ENCODE measurements around the gene VIPR2. TPM values are rescaled to one million over a fixed set of nuclear protein-coding genes. Genes with fewer than 3 reads are reported as not detected.
A peak's percentile ranks its signal among the peaks of the same experiment; 100 is the strongest.
"Not testable (repeated sequence)": the region's sequence is repeated elsewhere in the genome, so short reads cannot be mapped to it uniquely, and the experiment has no call there.

Gene VIPR2
- total RNA-seq, 1 donor from 2014 or later = 15.2 TPM

DNA sequence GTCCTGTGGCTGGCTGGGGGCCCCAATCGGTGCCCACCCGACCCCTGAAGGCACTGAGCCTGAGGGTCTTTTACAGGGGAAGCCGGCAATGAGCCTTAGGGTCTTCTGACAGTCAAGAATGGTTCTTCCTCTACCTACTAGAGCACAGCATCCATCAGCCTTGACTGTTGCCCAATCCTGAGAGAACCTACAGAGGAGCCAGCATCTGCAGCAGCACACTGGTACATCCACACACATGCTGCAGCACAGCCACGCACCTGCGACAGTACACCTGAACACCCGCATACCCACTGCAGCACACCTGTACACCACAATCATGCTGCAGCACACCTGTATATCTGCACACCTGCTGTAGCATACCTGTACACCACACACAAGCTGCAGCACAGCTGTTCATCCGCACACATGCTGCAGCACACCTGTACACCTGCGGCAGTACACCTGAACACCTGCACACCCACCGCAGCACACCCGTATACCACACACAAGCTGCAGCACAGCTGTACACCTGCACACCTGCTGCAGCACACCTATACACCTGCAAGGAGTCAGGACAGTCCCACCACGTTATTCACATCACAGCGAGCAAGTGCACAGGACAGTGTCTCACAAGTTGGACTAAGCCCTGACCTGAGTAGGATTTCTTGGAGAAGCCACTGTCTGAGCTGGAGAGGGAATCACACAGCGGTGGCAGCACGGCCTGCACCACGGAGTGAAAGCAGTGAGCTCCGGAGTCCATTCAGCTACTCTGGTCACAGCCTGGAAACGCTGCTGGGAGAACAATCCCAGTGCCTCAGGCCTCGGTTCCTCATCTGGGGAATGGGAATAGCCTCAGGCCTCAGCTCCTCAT, 56.4 kb downstream of the VIPR2 start:
- ATAC-seq (ENCODE audit: poor library complexity) = no peak
- intact Hi-C loops (cut with DNase I) = no loop called here
- DNase-seq = peak; percentile 25

DNA sequence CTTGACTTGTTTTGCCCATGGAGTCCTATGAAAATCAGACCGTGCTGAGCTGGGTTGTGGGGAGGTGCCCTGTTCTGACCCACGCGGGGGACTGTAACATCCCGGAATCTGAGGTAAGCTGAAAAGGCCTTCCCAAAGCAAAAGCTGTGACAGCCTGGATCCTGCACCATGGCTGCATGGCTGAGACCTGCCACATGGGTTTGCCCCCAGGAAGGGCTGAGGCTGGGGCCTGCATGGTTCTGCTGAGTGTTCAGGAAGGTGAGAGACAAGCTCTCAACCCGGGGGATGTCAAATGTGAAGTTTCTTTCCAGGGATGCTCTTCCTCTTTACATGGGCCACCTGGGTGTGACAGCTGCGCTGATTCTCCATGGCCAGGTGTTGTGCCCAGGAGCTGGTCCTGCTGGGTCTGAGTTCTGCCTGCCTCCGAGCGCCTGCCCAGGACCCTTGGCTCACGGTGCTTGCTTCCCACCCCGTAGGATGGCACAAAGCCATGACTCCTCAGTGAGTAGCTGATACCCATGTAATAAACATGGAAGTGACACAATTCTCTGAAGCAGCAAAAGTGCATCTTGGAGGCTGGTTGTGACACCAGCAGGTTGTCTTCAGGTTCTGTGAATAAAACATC, 58.3 kb downstream of the VIPR2 start:
- DNase-seq (peak; percentile 18), ATAC-seq (ENCODE audit: poor library complexity) (no peak)
- intact Hi-C loops (cut with DNase I) = no loop called here

- intact Hi-C loops (cut with DNase I) = no loop called here
- ATAC-seq (ENCODE audit: poor library complexity) (peak; percentile 96), DNase-seq (peak; percentile 76)
Observed at GRCh38 chr7:159084069-159084801, 60.4 kb downstream of the VIPR2 start.

DNA sequence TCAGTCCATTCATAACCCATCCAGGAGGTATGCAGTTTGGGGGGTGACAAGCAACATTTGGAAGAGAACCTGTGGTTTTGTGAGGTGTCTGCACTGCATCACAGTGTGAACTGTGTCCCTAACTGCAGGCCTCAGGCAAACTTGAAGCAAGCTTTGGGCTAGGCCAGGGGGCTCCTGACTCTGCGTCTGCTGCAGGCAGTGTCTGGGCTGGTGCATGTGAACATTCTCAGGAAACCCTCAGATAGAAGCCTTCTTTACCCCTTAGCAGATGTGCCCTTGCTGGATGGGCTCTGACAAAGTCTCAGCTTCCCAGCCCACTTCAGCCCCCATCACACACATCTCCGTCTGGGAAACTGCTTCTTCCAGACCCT, 61.0 kb downstream of the VIPR2 start:
- intact Hi-C loops (cut with DNase I) = no loop called here
- no peak for ATAC-seq (ENCODE audit: poor library complexity)
- DNase-seq = no peak

GRCh38 chr7:159083001-159083697, 61.5 kb downstream of the VIPR2 start:
- ATAC-seq (ENCODE audit: poor library complexity) (peak; percentile 76), DNase-seq (no peak)
- intact Hi-C loops (cut with DNase I) = no loop called here

GRCh38 chr7:159082075-159082474, 62.6 kb downstream of the VIPR2 start:
- DNase-seq; intact Hi-C loops (cut with DNase I); ATAC-seq (ENCODE audit: poor library complexity): not testable (repeated sequence)

- intact Hi-C loops (cut with DNase I) = no loop called here
- ATAC-seq (ENCODE audit: poor library complexity) (no peak), DNase-seq (no peak)
Observed at GRCh38 chr7:159078911-159079270, 65.8 kb downstream of the VIPR2 start.

DNA sequence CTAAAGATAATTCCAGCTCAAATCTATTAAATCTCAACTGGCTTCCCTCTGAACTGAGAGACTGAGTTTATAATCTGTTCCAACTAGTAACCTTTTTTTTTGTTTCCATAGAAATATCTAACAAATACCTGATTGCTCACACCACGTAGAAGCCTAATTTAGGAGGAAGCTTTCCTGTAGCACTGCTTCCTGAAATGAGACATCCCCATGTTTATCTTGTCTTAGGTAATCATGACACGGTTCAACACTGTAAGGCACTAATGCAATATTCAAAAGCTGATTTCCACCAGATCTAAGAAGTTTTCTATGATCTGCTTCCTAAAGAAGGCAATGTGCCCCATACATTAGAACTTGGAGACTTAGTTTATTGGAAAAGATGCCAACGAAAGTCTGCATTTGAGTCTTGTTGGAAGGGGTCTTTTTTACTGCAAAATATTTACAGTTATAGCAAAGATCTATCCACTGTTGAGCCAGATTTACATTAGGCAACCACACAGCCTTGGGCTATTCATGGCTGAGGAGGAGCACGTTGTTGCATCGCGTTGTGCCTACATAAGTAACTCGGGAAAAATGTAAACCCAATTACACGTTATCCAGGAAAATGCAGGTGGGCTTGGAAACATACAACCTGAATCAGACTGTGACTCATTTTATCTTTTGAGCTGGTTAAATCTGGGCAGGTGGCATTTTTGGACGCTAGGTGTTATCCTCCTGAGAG, 66.3 kb downstream of the VIPR2 start:
- intact Hi-C loops (cut with DNase I) = no loop called here

DNA sequence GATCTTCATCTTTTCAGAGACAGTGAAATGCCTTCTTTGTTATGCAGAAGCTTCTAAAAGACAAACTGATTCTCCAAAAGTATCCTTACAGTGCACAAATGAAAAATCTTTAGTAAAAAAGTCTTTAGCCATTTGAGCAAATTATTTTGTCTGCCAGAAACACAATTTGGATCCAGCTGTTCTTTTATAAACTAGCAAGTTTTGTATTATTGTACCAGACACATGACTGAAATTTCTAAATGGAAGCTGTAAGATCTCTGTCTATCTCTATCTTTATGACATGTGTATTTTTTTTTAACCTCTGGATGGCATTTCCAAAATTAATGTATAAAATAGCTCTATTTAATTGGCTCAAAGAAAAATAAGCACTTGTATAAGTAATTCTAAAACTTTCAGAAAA, 68.3 kb downstream of the VIPR2 start:
- ATAC-seq (ENCODE audit: poor library complexity) = peak; percentile 73
- intact Hi-C loops (cut with DNase I) = no loop called here
- DNase-seq = no peak

More for the DNA sequence above, 66.3 kb downstream of the VIPR2 start:
- no peak for ATAC-seq (ENCODE audit: poor library complexity)
- no peak for DNase-seq

- DNase-seq (no peak), ATAC-seq (ENCODE audit: poor library complexity) (peak; percentile 92)
- intact Hi-C loops (cut with DNase I) = no loop called here
Observed at GRCh38 chr7:159075563-159076238, 69.0 kb downstream of the VIPR2 start.

DNA sequence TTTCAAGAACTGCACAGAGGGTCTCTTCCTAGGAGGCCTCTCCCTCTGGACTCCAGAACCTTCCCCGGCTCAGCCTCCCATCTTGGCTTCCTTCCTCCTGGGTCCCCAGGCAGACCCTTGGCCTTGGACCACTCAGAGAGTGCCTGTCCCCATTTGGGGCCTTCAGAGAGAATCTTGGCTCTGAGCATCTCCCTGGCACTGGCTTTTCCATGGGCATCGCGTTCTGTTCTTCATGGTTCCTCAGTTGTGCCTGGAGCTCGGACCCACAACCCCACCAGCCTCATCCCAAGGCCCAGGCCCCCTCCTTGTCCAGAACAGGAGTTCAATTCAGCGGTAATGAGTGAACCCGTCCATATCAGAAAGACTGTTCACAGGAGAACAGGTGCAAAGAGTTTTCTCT, 73.4 kb downstream of the VIPR2 start:
- intact Hi-C loops (cut with DNase I) = no loop called here
- ATAC-seq (ENCODE audit: poor library complexity) (no peak), DNase-seq (no peak)

DNA sequence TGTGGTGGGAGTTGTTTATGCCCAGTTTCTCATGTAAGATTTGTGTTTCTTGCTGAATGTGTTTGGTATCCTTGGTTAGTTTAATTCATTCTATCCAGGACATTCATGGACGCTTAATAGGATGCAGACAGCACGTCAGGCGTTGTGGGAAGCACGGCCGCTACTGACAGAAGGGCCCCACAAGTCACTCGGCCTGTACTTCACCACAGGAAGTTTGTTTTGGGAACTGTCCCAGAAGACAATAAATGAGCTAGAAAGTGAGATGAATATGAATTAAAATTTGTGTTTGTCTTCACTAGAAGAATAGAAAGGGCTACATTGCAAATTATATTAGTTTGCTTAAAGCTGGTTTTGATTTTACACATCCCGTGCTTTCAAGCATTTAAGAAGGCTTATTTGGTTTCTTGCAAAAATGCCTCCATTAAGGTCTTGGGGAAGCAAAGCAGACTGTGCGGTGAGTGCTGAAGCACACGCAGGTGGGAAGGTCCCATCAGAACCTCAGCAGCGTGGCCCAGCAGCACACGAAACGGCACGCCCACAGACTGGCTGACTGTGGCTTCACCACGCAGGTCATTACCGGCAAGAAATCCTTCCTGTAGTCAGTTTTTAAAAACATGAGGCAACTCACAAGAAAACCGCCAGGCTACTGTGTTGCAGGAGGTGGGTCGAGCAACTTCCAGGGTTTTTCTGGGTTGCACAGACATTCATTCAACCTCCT, 74.1 kb downstream of the VIPR2 start:
- intact Hi-C loops (cut with DNase I) = no loop called here
- no peak for DNase-seq
- no peak for ATAC-seq (ENCODE audit: poor library complexity)

DNA sequence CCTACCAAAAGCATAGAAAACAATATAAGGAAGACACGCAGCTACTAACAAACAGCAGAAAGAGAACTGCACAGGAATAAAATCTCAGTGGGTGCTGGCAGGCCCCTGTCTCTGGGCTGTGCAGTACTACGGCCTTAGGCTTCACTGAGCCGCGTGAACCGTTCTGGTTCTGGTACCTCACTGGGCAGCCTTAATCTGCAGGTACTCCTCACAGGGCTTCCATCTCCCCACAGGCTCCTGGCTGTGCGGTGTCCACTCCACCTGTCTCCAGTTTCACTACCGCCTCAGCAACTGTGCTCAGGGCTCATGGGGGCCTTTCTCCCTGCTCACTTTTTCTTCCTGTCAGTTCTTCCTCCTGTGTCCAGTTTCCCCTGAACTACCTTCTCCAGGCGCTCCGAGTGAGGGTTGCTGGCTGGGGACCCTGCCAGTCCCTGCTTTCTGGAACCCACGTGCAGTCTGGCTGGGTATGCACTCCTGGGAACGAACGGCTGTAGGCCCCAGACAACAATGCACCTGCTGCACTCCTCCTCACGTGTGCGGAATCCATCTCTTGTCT, 75.7 kb downstream of the VIPR2 start:
- DNase-seq (no peak), ATAC-seq (ENCODE audit: poor library complexity) (peak; percentile 2)
- intact Hi-C loops (cut with DNase I) = no loop called here

- DNase-seq = peak; percentile 92
- intact Hi-C loops (cut with DNase I) = no loop called here
- peak; percentile 87 for ATAC-seq (ENCODE audit: poor library complexity)
Observed at GRCh38 chr7:159068488-159068811, 76.2 kb downstream of the VIPR2 start.

GRCh38 chr7:159067576-159068487, 76.8 kb downstream of the VIPR2 start:
- ATAC-seq (ENCODE audit: poor library complexity) (peak; percentile 9), DNase-seq (no peak)
- intact Hi-C loops (cut with DNase I) = no loop called here

GRCh38 chr7:159066816-159067575, 77.7 kb downstream of the VIPR2 start:
- intact Hi-C loops (cut with DNase I) = no loop called here

More at GRCh38 chr7:159066816-159067575, 77.7 kb downstream of the VIPR2 start:
- DNase-seq (no peak), ATAC-seq (ENCODE audit: poor library complexity) (no peak)
